ENCODE data around the gene PDLIM5. TPM values are rescaled to one million over a fixed set of nuclear protein-coding genes. Genes with fewer than 3 reads are reported as not detected.

The PDLIM5 gene
- total and polyA plus RNA-seq, 2 of the 8 experiments (the other 6 are each of a cell fraction or from before 2014, with no cell fraction given), result 37.3 to 62.1 TPM

DNA sequence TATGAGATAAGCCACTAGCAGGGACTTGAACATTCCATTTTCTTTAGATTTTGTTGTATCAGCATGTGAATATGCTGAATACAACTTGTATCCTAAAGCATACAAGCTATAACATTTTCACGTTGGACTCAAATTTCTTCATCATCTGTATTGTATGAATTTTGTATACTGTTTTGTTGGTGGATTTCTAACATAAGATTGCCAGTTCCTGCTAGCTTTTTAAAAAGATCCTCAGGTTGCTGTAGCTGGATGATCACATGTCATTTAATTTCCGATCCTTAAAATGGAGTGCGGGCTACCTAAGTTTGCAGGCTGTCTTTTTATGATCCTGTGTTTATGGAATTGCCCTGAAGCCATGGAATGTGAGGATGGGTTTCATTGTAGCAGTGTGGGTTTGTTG lies 6.9 kb downstream of the PDLIM5 start:
- peaks cover 0 to 7% (median 0%) of the 10 kb centered on the region in 4 experiments; a peak in 2 of 8 replicates for H3K36me3 ChIP-seq (ENCODE audit: control insufficient read depth in 2 of 4, insufficient read depth in 4 of 4, low read length in 3 of 4)
- no peak overlapping the region for H2BK15ac ChIP-seq (ENCODE audit: low read length)
- H3K79me2 ChIP-seq (ENCODE audit: control insufficient read depth in 1 of 2, insufficient read depth in 2 of 2, low read length in 2 of 2), result peaks cover 0 to 65% of the 10 kb centered on the region in 2 experiments; a peak in 2 of 4 replicates
- no peak for FAIRE-seq
- H3K9ac ChIP-seq (replicated peaks in 1 of 4; ENCODE audit: extremely low read depth in 1 of 4, low read depth in 3 of 4, low read length in 3 of 4), result no peak overlapping the region
- H3K4me2 ChIP-seq (ENCODE audit: insufficient read depth in 1 of 2, low read depth in 2 of 2, low read length in 2 of 2), result no peak overlapping the region
- no peaks in the 10 kb centered on the region for H3K9me3 ChIP-seq (ENCODE audit: insufficient read depth in 2 of 2, low read depth in 1 of 2, low read length in 1 of 2)
- H4K8ac ChIP-seq (ENCODE audit: extremely low read depth, insufficient read depth, low read length), result no peak overlapping the region
- no peak overlapping the region for H4K91ac ChIP-seq (replicated peaks; ENCODE audit: insufficient read length, low read length)
- H4K5ac ChIP-seq (ENCODE audit: insufficient read length, low read depth, low read length), result no peak overlapping the region
- H3K27ac ChIP-seq (ENCODE audit: low read depth, low read length), result no peak overlapping the region
- no peak overlapping the region for H3K4ac ChIP-seq (replicated peaks; ENCODE audit: insufficient read length, low read depth, low read length)
- H3K18ac ChIP-seq (ENCODE audit: extremely low read depth, low read length), result no peak overlapping the region
- H2BK12ac ChIP-seq (ENCODE audit: low read depth, low read length), result no peak overlapping the region
- no peak overlapping the region for H3K23ac ChIP-seq (ENCODE audit: insufficient read length)
- H3K79me1 ChIP-seq (ENCODE audit: low read depth, low read length), result no peaks in the 10 kb centered on the region
- H2BK5ac ChIP-seq (ENCODE audit: low read depth, low read length), result no peak overlapping the region
- ChIA-PET POLR2A (ENCODE audit: partially characterized antibody) (no interaction called here), CTCF (ENCODE audit: partially characterized antibody) (interaction anchor here (1.5 kb wide), 1 partner anchor 10 kb away, joined by 5 read pairs; no protein-coding TSS in a partner anchor)
- H2BK120ac ChIP-seq (replicated peaks; ENCODE audit: low read depth, low read length), result no peak overlapping the region
- H2AFZ ChIP-seq (ENCODE audit: low read length), result no peak overlapping the region
- H3K27me3 ChIP-seq (replicated peaks in 1 of 4; ENCODE audit: control insufficient read depth in 3 of 4, extremely low read depth in 1 of 4, insufficient read depth in 3 of 4, low read length in 3 of 4), result no peaks in the 10 kb centered on the region
- whole genome bisulfite sequencing, 2 experiments (ENCODE audit: extremely low coverage in 1 of 2, insufficient coverage in 1 of 2, insufficient read length in 1 of 2, insufficient replicate concordance in 2 of 2, low coverage in 1 of 2, low lambda C conversion rate in 2 of 2, missing lambda C conversion rate in 1 of 2), result 82% methylated on average over 3 of the region's 3 CpGs; no CpG with 5 or more reads in 1 of the 2 experiments
- H3K23me2 ChIP-seq (ENCODE audit: low read depth, low read length), result no peaks in the 10 kb centered on the region
- peaks cover 0 to 3% of the 10 kb centered on the region in 2 experiments for H4K20me1 ChIP-seq (replicated peaks in 1 of 2; ENCODE audit: control insufficient read depth in 1 of 2, insufficient read depth in 2 of 2, low read length in 2 of 2)
- no peak overlapping the region for H3K4me3 ChIP-seq (ENCODE audit: extremely low read depth in 1 of 4, insufficient read depth in 2 of 4, low read depth in 3 of 4, low read length in 4 of 4)
- TF ChIP-seq YY1 (IDR thresholded peaks at IDR 0.05; ENCODE audit: low read depth, low read length) (no peak), POU5F1 (IDR thresholded peaks at IDR 0.05; ENCODE audit: low read depth, low read length) (no peak), SIN3A (conservative IDR thresholded peaks at IDR 0.05 in 1 of 2, IDR thresholded peaks at IDR 0.05 in 1 of 2; ENCODE audit: low read depth in 1 of 2, low read length in 2 of 2) (no peak), TEAD4 (IDR thresholded peaks at IDR 0.05; ENCODE audit: low read depth, low read length) (no peak), CBX8 (IDR thresholded peaks at IDR 0.05; ENCODE audit: borderline replicate concordance, low read depth, low read length) (no peak), CBX5 (IDR thresholded peaks at IDR 0.05; ENCODE audit: low read depth, low read length) (no peak)
- no peak overlapping the region for H3K14ac ChIP-seq (ENCODE audit: insufficient read length)
- H2AK5ac ChIP-seq (ENCODE audit: low read depth, low read length), result no peak overlapping the region
- no peak overlapping the region for H2BK20ac ChIP-seq (ENCODE audit: low read length)
- no peak for DNase-seq (ENCODE audit: low read depth in 1 of 2, low spot score in 2 of 2)
- no peak overlapping the region for H3K56ac ChIP-seq (replicated peaks; ENCODE audit: insufficient read length, low read depth, low read length)
- H3K4me1 ChIP-seq (replicated peaks in 1 of 4; ENCODE audit: control insufficient read depth in 3 of 4, insufficient read depth in 4 of 4, low read length in 3 of 4), result peaks cover 0 to 24% (median 15%) of the 10 kb centered on the region in 4 experiments; a peak in 6 of 7 replicates

Measured in H1 (cell line).